Measurements from ENCODE around the gene CDK7.

The CDK7 gene

GRCh38 chr5:69237877-69238276, 3.2 kb downstream of the CDK7 start:
- no peak for DNase-seq (ENCODE audit: low read depth)

DNA sequence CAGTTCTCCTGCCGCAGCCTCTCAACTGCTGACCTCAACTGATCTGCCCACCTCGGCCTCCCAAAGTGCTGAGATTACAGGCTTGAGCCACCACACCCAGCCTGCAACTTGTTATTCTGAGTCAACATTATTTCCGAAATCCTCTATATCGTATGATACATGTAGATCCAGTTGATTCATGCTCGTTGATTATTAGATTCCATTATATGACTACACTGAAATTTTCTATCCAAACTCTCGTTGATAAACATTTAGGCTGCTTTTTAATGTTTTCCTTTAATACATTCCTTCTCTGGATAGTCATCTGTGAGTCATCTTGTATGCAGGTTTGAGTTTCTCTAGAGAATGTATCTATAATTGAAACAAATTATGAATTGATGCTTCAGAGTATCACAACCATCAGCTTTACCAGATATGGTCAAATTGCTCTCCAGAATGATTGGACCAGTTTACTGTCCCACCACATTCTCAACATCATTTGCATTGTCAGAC, 4.1 kb downstream of the CDK7 start:
- DNase-seq (ENCODE audit: low read depth) = peak; percentile 77

- no peak for DNase-seq (ENCODE audit: low read depth)
These were observed 7.7 kb downstream of the CDK7 start for GRCh38 chr5:69242215-69242927.

GRCh38 chr5:69245031-69245430, 10.3 kb downstream of the CDK7 start:
- DNase-seq (ENCODE audit: low read depth) = no peak

- no peak for DNase-seq (ENCODE audit: low read depth)
These were observed 13.3 kb downstream of the CDK7 start for GRCh38 chr5:69248019-69248418.

DNA sequence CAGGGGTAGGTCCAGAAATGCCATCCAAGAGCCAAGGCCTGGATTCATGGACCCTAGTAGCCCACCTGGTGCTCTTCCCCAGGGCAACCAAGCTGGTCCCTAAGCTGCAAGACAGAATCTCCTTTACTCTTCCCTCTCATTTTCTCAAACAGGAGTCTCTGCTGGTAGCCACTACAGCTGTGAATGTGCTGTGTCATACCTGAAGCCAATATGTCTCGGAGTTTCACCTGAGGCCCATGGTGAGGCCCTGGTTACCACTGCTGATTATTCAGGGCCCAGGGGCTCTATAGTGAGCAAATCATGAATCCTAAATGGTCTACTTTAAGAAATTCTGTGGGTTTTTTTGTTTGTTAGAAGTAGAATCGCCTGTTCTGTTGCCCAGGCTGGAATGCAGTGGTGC, 15.9 kb downstream of the CDK7 start:
- DNase-seq (ENCODE audit: low read depth) = no peak

GRCh38 chr5:69252437-69252836, 17.8 kb downstream of the CDK7 start:
- DNase-seq (ENCODE audit: low read depth) = no peak

- peak; percentile 9 for DNase-seq (ENCODE audit: low read depth)
These were observed 21.3 kb downstream of the CDK7 start for GRCh38 chr5:69255940-69256339.

DNA sequence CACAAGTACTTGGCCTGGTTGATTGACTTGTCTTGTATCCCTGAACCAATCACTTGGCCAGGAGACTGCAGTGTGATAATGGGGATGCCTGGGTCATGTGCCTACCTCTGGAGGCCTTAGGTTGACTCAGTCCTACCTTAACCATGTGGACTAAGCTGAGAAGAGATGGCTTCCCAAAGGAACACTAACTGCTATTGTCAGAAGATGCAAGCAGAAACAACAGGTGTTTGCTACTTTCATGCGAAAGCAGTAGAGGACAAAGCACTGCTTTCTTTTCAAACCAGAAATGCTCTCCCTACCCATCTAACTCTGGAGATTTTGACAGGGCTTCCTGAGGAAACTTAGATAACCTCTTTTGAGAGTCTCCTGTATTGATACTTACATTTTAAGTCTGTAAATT, 22.9 kb downstream of the CDK7 start:
- no peak for DNase-seq (ENCODE audit: low read depth)

DNA sequence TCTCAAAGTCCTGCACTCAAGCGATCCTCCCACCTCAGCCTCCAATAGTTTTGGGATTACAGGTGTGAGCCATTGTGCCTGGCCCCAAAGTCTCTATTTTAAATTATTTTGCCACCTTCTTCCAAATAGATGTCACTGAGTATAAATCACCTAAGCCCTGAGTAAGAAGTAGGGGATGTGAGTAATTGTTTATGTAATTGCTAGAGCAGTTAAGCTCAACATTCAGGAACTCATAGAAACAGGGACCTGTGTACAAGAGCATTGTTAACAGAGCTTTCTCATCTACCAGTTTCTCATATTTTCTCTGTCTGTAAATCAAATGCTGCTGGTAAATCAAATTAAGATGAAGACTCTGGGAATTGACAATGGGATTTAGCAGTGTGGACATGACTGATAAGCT, 26.3 kb downstream of the CDK7 start:
- DNase-seq (ENCODE audit: low read depth) = no peak

GRCh38 chr5:69265931-69266330, 31.2 kb downstream of the CDK7 start:
- no peak for DNase-seq (ENCODE audit: low read depth)

DNA sequence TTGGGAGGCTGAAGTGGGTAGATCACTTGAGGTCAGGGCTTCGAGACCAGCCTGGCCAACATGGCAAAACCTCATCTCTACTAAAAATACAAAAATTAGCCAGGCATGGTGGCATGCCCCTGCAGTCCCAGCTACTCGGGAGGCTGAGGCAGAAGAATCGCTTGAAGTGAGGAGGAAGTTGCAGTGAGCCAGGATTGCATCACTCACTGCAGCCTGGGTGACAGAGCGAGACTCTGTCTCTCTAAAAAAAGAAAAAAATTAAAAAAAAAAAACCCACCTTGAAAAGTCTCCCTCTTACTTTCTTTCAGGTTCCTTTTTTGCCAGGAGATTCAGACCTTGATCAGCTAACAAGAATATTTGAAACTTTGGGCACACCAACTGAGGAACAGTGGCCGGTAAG, 34.2 kb downstream of the CDK7 start:
- no peak for DNase-seq (ENCODE audit: low read depth)

DNA sequence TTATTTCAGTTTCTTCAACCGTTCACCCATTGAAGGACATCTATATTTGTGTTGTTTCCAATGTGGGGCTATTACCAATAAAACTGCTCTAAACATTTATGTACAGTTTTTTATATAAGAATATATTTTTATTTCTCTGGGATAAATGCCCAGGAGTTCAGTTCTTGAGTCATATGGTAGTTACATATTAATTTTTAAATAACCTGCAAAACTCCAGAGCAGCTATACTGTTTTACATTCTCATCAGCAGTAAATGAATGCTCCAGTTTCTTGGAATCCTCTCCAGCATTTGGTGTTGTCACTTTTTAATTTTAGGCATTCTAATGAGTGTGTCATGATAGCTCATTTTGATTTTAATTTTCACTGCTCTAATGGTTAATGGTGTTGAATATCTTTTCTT, 36.2 kb downstream of the CDK7 start:
- no peak for DNase-seq (ENCODE audit: low read depth)

DNA sequence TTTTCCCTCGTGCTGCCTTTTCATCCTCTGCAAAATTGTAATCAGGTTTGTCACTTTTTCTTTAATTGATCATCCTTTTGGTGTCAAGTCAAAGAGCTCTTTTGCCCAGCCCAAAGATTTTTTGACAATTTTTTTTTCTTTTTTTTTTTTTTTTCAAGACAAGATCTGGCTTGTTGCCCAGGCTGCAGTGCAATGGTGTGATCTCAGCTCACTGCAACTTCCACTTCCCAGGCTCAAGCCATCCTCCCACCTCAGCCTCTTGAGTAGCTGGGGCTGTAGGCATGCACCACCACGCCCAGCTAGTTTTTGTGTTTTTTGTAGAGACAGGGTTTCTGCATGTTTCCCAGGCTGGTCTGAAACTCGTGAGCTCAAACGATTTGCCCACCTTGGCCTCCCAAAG, 36.7 kb downstream of the CDK7 start:
- DNase-seq (ENCODE audit: low read depth) = peak; percentile 16

- no peak for DNase-seq (ENCODE audit: low read depth)
These were observed 40.9 kb downstream of the CDK7 start for GRCh38 chr5:69275563-69275962.

GRCh38 chr5:69276422-69277174, 41.9 kb downstream of the CDK7 start:
- DNase-seq (ENCODE audit: low read depth) = peak; percentile 50

DNA sequence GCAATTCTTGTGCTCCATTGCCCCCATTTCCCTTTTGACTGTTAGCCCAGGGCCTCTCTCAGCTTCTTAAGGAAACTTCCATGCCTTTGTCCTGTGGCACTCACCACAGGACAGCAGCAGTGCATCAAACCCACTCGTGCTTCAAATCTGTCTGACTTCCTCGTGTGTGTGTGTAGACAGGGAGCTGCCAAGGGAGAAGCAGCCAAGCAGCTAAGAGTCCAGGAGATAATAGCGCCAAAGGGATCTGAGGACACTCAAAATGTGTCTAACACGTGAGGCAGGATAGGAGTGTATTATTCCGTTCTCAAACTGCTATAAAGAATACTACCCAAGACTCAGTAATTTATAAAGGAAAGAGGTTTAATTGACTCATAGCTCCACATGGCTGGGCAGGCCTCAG, 44.8 kb downstream of the CDK7 start:
- DNase-seq (ENCODE audit: low read depth) = no peak

GRCh38 chr5:69281114-69281513, 46.4 kb downstream of the CDK7 start:
- DNase-seq (ENCODE audit: low read depth) = no peak

DNA sequence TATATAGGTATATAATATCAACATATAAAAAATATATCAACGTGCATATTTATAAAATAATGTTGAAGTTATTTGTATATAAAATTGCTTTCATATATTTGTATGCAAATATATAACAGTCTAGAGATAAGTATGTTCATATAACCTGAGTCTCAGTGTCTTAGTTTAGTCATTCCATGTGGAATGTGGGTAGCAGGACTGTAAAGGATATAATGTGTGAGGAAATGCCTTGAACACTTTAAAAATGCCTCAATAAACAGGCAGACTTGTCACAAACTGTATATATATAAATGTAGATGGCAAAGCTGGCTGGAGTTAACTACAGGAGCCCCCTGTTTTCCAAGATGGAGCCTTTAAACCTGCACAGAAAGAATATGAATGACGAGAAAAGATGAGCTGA, 49.5 kb downstream of the CDK7 start:
- DNase-seq (ENCODE audit: low read depth) = no peak

DNA sequence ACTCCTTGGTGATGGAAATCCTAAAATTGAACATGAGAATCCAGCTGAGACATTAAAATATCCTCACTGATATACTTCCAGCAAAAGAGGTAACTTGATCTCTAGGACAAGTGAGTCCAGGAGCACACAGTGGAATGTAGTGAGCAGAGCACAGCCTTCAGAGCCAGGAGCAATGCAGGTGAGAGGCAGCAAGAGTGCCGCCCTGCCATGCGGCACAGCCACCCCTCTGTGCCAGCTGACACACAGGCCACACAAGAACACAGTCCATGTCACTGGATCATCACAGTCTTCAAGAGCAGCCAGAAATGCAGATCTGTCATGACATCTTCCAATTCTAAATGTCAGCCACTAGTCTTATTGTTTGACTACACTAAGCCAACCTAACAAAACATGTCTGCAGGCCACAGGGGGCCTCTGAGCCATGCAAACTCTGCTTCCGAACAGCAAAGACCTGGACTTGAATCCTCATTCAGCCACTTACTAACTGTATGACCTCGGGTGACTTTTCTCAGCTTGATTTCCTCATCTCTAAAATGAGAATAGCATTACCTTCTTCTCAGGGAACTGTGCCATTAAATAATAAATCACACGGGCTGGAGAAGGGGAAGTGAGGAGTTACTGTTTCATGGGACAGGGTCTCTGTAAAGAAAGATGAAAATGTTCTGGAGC, 50.9 kb downstream of the CDK7 start:
- DNase-seq (ENCODE audit: low read depth) = no peak

DNA sequence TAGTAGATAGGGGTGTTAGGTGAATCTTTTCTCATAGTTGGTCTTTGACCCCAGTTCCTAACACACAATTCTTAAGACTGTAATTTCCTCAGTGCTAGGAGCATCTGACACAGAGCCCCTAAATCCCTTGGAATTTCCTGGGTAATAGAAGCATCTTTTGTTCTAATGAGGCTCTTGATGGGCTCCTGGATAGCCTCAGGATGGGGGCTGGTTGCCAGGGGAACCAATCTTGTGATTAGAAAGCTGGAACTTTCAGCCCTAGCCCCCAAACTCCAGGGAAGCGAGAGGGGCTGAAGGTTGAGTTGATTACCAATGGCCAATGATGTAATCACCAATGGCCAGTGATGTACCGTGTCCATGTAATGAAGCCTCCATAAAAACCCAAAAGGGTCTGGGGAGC, 53.4 kb downstream of the CDK7 start:
- no peak for DNase-seq (ENCODE audit: low read depth)

DNA sequence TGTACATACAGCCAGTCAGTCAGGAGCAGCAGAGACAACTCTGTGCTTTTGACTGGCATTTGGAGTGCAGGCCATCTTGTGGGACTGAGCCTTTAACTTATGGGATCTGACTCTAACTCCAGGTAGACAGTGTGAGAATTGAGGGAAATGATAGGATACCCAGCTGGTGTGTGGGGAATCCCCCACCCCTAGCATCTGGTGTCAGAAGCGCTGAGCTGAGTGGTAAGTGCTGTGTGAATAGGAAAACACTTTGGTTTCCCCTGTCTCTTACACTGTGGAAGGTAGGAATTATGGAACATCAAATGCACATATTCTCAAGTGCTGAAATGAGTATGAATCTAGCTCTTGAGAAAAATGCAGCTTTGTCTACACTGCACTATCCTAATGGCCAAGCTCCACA, 54.0 kb downstream of the CDK7 start:
- DNase-seq (ENCODE audit: low read depth) = no peak

GRCh38 chr5:69292306-69292705, 57.6 kb downstream of the CDK7 start:
- no peak for DNase-seq (ENCODE audit: low read depth)
